GM23248 (cell line): ENCODE data around the gene USP11.

Source experiments
- EZH2 ChIP-seq: fragments of 200-600 bp; sonication (generic); IDR thresholded peaks from 2 replicates; pipeline ENCODE4 v1.6.1; 2018; ENCODE audit warnings: antibody characterized with exemption, mild to moderate bottlenecking; ENCODE audit not compliant: insufficient read depth, poor library complexity, severe bottlenecking
- EZH2phosphoT487 ChIP-seq: fragments of 200-600 bp; sonication (generic); IDR thresholded peaks from 2 replicates; pipeline ENCODE4 v1.6.1; 2018; ENCODE audit warnings: antibody characterized with exemption, moderate library complexity, mild to moderate bottlenecking, low read depth; ENCODE audit not compliant: insufficient read depth

- TF ChIP-seq EZH2, result no peak
- TF ChIP-seq EZH2phosphoT487, result no peak
These were observed 42.9 kb upstream of the USP11 start for GRCh38 chrX:47189906-47190305.
